Effector CD4-positive, alpha-beta T cell (primary cell): ENCODE measurements around the gene CYP39A1.

Source experiments
- DNase-seq: peaks from one replicate; pipeline ENCODE4 v3.0.0-alpha.2; 2020

The CYP39A1 gene

DNA sequence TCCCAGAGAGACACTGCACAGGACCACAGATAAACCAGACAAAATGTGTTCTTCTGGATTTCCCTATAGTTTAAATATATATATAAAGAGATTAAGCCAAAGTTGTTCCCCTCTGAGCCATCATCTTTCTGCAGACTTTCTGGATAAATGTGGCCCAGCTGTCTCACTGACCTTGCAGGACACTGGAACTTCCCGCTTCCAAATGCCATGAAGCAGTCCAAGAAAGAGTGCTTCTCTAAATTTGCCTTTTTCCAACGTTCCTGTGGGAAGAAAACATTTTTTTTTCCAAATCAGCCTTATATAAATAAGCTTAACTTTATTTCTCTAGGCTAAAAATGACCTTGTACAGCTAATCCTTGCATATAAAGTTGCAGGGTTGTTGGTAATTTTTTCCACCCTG is 65.7 kb downstream of the CYP39A1 start:
- no peak for DNase-seq

DNA sequence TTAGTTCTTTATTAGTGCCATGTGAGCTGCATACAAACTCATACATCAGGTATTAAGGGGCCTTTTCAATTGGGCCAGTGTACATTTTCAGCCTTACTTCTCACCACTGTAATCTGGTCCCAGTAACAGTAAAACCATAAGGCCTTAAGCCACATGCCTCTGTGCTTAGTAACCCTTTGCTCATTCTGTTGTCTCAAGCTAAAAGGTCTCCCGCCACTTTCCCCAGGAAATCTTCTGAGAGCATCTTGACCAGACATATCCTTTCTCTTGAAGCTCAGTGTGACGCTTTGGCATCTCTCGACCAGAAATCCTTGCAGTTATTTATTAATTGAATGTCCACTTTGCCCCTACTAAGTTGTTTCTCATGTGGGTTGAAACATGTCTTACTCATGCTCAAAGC is 68.0 kb downstream of the CYP39A1 start:
- DNase-seq = no peak

DNA sequence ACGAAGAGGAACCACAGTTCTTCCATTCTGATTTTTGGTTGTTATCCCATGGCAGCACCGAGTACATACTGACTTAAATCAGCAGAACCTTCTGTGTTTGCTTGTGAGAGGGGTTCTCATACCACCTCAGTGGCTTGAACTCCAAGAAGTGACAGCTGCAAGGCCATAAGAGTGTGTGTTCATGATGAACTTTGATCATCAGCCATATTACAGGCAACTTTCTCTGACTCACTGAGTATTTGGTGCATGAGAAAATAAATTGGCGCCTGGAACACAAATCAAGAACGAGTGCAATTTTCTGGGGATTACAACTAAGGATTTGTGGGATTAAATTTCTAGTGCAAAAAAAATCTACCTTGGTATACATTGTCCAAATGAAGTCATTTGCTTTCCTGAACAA is 68.9 kb downstream of the CYP39A1 start:
- no peak for DNase-seq

DNA sequence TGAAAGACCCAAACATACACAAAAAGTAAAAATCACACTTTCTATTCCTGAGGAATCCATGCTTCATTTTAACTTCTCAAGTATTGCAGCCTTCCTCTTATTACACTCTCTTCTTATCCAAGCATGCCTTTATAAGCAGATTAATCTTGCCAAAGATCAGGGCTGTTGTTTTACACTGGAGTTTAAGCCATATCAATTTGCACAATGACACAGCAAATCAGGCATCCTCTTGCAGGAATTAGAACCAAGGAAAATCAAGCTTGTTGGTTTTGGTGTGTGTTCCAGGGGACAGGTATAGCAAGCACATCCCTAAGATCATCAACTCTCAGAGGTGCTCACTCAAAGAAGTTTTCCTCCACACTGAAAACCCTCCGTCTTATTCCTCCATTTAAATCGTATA is 69.5 kb downstream of the CYP39A1 start:
- DNase-seq = no peak

DNA sequence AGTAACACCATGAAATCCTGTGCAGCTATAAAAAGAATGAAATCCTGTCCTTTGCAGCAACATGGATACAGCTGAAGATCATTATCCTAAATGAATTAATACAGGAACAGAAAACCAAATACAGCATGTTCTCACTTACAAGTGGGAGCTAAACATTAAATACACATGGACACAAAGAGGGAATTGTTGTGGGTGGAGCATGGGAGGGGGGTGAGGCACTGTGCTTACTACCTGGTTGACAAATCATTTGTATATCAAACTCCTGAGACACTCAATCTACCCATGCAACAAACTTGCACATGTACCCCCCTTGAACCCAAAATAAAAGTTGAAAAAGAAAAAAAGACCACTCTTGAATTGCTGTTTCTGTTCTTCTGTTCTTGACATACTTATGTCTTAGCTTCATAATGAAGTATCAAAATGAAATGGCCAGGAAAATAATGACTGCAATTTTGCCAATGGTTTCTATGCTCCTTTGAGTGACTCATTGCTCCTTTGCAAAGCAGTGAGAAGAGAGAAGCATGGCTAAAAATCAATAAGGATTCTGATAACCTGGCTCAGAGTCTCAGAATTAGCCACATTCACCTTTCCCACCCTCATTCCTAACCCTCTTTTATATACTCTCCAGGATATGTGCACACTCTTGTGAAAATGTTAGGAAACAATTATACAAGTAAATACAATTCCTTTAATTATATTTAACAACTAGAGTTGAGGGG is 71.0 kb downstream of the CYP39A1 start:
- no peak for DNase-seq

DNA sequence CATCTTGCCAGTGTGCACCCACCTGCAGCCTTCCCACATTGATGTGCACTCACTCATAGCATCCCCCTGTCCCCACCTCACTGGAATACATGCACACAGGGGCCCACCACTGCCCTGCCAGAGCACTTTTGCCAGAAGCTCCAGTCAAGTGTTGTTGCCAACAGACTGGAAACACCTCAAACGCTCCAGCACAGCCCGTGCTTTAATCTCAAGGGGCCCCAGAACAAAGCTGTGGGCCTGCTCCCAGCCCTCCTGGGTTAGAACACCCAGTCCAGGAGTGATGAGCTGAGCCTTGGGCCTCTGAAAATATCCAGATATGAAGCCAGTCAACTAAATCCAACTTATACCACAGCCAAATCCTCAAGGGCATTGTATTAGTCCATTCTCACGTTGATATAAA is 77.1 kb downstream of the CYP39A1 start:
- no peak for DNase-seq

DNA sequence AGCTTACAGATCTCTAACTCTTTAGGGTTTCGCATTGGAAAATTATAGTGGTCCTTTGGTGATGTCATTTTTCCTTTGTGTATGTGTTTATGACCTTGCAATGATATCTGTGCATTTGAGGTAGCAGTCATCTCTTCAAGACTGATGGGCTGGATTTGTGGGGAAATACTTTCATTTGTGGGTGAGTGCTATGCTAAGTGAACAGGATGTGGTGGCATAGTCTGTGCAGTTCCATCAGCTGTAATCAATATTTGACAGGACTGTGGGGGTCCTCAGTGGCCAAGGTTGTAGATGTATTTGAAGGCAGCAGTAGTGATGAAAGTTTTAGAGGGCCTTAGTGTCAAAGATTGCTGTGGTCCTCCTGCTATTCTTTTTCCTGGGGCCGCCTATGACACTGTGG is 79.5 kb downstream of the CYP39A1 start:
- DNase-seq = no peak

DNA sequence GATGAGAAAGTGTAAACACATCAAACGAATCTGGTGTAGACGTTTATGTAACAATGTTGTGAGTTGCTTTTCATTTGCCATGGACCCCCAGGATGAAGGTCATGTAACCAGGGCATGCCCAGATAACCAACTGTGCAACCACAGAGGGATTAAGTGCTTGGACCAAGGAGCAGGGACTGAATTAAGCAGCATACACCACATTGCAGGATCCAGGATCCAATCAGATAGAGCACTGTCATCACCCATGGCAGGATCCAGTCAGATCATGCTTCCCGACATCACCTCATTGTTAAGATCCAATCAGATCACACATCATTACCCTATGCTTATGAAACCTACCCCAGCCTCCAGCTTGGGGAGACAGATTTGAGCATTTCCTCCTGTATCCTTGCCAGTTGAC is 87.1 kb downstream of the CYP39A1 start:
- no peak for DNase-seq

DNA sequence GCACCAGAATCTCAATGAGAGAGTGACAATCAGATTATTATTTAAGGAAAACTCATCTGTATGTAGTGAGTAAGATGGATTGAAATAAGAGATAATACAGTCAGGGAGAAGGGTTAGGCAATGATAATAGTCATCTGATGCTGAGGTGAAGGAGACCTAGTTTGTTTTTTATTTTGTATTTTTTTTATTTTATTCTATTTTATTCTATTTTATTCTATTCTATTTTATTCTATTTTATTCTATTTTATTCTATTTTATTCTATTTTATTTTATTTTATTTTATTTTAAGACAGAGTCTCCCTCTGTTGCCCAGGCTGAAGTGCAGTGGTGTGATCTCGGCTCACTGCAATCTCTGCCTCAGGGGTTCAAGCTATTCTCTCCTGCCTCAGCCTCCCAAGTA is 88.7 kb downstream of the CYP39A1 start:
- DNase-seq = no peak

DNA sequence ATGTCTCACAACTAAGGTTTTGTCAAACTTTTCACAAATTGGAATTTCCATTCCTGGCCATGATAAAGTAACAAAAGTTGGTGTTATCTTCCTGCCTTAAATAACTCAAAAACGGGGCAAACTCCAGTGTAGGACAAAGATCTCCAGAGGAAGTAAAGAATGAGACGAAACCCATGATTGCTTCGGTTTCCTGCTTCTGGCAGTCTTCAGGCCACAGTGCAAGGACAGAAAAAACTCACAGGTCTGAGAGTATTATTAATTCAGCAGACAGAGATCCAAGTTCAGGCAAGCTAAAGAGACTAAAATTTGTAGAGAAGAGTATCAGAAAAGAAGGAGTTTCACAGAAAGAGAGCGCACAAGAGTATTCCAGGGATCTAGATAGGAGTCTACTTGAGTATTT is 96.6 kb downstream of the CYP39A1 start:
- DNase-seq = no peak

DNA sequence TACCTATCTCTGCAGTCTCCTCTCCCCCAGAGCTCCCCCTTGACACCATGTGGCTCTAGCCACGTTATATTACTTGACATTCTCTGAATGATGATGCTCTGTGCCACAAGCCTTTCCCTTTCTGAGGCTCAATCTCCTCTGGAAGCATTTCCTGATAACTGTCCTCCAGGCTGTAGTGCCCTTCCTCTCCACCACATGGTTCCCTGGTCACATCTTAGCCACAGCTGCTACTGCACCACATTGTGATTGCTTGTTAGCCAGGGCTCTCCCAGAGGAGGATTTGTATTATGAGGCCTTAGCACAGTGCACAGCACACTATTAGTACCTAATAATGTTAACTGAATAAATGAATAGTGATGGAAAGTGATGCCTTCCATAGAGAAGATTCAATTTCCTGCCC is 97.5 kb downstream of the CYP39A1 start:
- no peak for DNase-seq

DNA sequence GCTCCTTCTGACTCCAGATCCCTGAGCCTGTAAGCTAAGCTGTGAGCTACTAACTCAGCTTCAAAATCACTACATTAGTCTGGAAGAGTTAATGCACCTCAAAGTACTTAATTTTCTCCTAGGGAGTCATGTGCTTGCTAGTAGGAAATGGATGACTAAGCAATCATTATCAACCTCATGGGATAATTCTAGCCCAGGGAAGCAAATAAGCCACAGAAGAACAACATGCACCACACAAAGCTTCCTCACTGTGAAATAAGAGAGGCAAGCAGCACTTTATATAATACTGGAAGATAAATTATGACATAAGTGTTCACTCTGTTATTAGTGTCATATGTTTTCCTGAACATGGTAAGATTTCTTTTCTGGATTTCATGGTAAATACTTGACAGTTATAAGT is 103.5 kb downstream of the CYP39A1 start:
- DNase-seq = no peak

DNA sequence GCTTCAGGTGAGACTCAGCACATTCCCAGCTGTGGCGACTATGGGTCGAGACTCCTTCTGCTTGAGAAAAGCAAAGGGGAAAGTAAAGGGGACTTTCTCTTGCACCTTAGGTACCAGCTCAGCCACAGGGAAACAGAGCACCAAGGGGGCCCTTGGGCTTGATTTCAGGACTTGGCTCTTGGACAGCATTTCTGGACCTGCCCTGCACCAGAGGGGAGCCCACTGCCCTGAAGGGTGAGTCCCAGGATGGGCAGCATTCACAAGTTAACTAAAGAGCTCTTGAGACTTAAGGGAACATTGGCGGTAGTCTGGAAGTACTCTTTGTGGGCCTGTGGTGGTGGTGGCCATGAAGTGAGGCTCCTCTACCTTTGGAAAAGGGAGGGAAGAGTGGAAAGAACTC is 111.1 kb downstream of the CYP39A1 start:
- DNase-seq = no peak

DNA sequence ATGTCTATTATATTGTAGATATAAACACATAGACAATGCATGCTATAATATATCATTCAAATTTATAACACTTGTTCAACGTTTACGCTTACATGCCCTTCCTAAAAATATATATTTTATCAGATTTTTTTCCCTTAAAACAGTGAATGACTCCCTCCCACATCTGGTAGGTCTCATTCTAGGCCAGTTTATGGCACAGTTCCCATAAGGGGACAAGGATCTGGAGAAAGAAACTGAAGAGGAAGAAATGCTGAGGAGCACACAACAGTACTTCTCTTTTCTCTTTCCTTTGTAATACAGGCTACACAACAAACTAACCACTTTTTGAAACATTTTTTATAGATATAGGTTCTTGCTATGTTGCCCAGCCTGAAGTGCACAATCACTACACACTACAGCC is 112.8 kb downstream of the CYP39A1 start:
- DNase-seq = no peak

DNA sequence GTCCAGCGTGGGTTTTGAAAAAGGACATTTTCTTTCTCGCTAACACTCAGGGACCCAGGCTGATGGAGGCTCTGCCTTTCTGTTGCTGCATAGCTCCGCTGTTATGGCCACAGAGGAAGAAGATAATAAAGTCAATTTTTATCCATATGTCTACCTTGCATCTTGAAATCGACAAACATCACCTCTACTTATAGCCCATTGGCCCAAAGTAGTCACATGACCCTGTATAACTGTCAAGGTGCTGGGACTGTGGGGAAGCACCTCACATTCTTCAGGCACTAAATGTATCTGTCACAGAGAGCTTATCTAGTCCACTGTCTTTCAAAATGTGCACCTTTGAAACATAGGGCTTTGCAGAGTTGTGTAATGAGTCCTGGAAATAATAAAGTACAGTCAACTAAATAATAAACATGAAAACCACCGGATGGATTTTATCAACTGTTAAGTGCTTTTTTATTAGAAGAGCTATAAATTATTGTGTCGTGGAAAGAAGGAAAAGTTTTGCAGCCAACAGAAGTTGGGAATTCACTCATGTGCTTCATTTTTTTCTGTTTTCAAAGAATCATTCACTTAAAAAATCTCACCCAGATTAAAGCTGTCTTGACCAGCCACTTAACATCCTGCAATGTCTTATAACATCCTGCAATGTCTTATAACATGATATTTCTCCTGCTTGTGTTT is 113.7 kb downstream of the CYP39A1 start:
- DNase-seq = no peak

DNA sequence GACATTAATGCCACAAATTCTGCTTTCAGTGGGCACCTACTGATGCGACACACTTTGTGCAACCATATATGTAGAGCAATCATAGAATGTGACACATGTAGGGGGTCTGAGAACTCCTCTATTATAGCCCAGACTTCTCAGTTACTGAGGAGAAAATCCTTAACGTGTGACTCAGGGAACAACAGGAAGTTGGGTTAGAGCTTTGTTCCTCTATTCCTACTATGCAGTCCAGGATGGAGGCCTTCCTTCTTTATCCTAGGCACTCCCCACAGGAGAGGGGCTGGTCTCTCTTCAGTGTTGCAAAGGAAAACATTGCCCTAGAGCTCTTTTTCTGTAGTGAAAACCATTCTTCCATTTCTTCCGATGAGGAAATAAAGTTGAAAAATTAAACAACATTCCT is 121.7 kb downstream of the CYP39A1 start:
- DNase-seq = no peak

DNA sequence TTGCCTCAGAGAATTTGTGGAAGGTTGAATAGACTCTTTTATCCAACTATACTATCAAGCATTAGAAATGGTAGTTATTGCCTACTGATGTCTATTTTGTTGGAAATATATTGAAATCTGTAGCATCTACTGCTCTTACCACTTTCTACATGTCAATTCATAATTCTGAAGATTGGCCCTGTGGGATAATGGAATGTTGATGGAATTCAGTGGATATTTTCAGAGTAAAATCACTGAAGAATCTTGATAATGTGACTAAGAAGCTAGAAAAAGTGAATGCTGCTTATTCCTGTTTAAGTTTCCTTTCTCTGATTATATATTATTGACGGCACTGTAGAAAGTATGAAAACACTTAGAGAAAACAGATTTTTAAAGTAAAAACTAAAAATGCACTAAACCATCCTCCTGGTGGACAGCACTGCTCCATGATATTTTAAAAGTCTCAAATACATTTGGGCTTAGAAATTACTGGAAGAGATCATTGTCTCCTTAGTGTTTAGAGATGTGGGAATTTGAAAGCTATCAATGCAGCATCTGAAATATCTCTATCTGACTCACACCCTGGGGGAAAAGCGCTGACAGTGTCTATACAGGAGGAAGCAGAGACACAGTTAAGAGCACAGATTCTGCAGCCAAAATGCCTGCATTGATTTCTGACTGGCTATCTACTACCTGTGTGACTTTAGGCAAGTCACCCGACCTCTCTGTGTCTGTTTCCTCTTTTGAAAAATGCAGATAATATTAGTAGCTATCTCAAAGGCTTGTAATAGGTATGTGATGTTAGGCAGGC is 123.5 kb downstream of the CYP39A1 start:
- no peak for DNase-seq

DNA sequence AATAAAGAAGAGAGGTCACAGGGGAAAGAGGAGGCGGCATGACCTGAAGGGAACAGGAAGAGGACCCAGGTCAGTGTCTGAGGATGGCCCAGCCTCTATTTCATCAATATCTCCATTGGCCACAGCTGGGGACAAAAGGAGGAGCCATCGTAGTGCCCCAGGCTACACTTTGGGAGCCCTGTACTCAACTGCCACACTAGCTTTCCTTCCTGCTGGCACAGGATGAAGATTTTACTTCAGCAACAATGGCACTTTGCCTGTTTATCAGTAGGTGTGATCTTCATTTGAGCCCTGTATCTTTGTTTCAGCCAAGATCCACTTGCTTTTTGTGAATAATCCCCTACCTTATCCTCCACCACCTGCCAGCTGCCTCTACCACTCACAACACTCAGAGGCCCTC is 126.0 kb downstream of the CYP39A1 start:
- no peak for DNase-seq

DNA sequence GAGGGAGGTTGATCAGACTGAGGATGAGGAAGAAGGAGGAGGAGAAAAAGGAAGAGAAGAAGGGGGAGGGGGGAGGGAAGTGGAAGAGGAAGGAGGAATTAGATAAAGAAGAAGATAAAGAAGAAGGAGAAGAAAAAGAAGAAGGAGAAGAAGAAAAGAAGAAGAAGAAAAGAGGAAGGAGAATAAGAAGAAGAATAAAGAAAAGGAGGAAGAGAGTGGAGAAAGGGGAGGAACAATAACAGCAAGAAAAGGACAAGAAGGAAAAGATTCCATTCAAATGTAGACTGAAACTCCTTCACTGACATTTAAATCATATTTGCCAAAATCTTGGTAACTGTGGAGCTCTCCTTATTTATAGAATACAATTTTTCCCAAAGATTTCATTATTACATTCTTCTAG is 127.0 kb downstream of the CYP39A1 start:
- DNase-seq = no peak

DNA sequence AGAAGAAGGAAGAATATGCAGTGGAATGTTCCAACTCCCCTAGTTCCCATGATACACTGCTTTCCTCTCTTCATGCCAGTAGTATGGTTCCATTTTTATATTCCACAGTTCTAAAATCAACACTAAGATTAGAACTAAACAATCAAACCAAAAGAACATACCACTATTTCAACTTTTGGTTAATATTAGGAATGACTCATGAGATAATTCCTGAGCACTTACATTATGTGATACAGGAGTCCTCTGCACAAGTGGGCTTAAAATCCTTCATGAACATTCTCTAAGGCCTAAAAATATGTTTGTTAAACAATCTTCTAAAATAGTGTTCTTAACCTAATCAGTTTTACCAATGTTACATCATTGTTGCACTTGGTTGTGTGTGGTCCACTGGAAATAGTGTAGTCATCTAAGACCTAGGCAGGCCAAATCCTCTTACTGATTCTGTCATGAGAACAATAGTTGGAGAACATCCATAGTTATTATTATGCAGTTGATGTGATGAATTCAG is 131.1 kb downstream of the CYP39A1 start:
- no peak for DNase-seq

DNA sequence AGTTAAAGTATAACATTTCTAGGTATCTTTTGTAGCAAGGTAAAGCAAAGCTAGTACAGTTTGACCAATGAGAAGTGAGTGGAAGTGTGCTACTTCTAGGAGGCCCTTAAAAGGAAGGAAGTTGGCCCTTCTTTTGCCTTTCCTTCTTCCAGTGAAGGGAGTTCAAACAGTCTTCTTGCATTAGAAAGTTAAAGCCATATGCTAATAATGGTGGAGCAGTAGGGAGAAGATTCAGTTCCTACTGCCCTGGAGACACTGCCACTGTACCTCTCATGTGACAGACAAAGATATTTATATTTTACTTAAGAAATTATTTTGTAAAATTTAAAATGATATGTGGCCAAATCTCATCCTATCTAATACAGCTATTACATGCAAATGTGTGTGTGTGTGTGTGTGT is 135.4 kb downstream of the CYP39A1 start:
- no peak for DNase-seq

DNA sequence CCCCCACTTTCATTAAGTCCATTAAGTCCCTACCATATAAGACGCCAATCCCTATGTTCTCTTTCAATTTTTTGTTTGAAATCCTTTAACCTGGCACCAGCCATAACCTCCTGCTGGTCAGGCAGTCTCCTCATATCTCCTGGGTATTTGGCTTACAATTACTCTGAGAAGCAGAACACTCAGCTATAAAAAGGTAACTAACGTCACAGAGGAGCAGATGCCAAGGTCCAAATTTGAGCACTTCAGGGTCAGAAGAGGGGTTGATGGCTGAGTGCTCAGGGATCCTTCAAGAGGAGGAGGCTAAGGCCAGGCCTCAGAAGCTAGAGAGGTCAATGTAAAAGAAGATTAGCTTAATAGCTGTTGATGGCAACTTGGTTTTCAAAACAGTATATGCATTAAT is 139.1 kb downstream of the CYP39A1 start:
- DNase-seq = no peak

DNA sequence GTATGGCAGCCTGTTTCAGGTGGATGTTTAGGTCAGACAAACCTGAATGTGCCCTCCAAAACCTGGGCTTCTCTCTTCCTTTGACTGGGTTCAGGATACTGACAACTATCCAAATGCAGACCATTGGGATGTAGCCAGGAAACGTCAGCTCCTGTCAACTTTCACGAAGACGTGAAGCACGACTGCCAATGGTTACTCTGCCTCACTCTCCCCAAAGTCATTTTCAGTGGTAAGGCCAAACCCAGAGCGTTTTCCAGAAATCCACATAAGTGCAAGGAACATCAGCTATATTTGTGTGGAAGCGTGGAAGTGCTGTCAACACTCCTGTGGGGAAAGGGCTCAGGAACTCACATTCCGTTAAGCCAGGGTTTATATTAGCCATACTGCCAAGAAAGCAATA is 141.3 kb downstream of the CYP39A1 start:
- DNase-seq = no peak

DNA sequence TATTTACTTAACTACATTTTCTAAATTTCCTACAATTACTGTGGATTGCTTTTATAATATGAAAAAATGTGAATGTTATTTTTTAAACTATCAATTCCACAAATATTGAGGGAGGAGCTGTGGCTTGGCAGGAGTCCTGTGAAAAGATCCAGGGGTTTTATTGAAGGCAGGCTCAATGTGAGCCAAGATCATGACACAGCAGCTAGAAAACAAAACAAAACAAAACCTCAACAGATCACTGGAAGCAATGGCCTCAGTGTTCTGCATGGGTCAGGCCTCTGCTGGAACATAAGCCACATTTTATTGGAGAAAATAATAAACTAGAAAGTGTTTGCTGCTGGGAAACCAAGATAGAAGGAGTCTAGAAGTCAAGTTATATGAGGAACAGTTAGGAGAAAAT is 142.0 kb downstream of the CYP39A1 start:
- no peak for DNase-seq
